HepG2 (cell line): Measurements from ENCODE around the gene PLCL2.

ENCODE experiments used
- GABPA ChIP-seq, 2 experiments: IDR thresholded peaks; 2 replicates each; pipeline ENCODE4 v1.6.1; 2011 to 2016; ENCODE audit warnings: low read depth in 2 of 2, low read length in 1 of 2, missing biosample characterization in 1 of 2, missing genetic modification characterization in 1 of 2
- HNF4G ChIP-seq, 2 experiments: sonication (generic) in 1 of 2; formaldehyde crosslinking in 1 of 2; IDR thresholded peaks; 2 replicates each; pipeline versions ENCODE4 v1.4.0 to v1.6.1; 2011 to 2020; ENCODE audit warnings: borderline replicate concordance in 2 of 2, low read depth in 2 of 2, mild to moderate bottlenecking in 2 of 2, low read length in 1 of 2, missing genetic modification reagents in 1 of 2, moderate library complexity in 1 of 2
- MAFK ChIP-seq, 2 experiments: IDR thresholded peaks in 1 of 2; conservative IDR thresholded peaks in 1 of 2; 2 replicates each; pipeline ENCODE4 v1.6.1; 2011; ENCODE audit warnings: improper control_type of control experiment in 2 of 2, low read length in 2 of 2
- POLR2A ChIP-seq, 2 experiments: IDR thresholded peaks; 2 replicates each; pipeline ENCODE4 v1.6.1; 2011; ENCODE audit warnings: low read depth in 2 of 2, low read length in 2 of 2, mild to moderate bottlenecking in 1 of 2, moderate library complexity in 1 of 2; ENCODE audit not compliant: insufficient read depth in 1 of 2
- SIN3A ChIP-seq: IDR thresholded peaks from 2 replicates; pipeline ENCODE4 v1.6.1; 2011; ENCODE audit warnings: low read depth, mild to moderate bottlenecking, control low read depth, low read length, borderline replicate concordance
- TAF15 ChIP-seq: fragments of 200-400 bp; formaldehyde crosslinking; IDR thresholded peaks from one replicate; pipeline ENCODE4 v1.6.1; 2018; ENCODE audit warnings: mild to moderate bottlenecking, low read depth, low read length; ENCODE audit not compliant: poor library complexity, severe bottlenecking
- ZNF264 ChIP-seq: sonication (generic); formaldehyde crosslinking; IDR thresholded peaks from 2 replicates; pipeline ENCODE4 v1.4.0; 2020; ENCODE audit warnings: missing genetic modification reagents
- ZNF430 ChIP-seq: sonication (generic); formaldehyde crosslinking; IDR thresholded peaks from 2 replicates; pipeline ENCODE4 v1.9.0; 2021; ENCODE audit warnings: mild to moderate bottlenecking, missing genetic modification reagents
- TF ChIP-seq, protein P1 (sequence below): sonication (generic); formaldehyde crosslinking; IDR thresholded peaks from 2 replicates; pipeline ENCODE4 v1.5.0; 2020; ENCODE audit warnings: missing genetic modification reagents
- TF ChIP-seq, protein P2 (sequence below): sonication (generic); formaldehyde crosslinking; IDR thresholded peaks from 2 replicates; pipeline ENCODE4 v1.5.0; 2020; ENCODE audit warnings: mild to moderate bottlenecking, missing genetic modification reagents, moderate library complexity
- TF ChIP-seq, protein P3 (sequence below), 2 experiments: IDR thresholded peaks; 2 replicates each; pipeline ENCODE4 v1.6.1; 2011 to 2012; ENCODE audit warnings: low read length in 2 of 2, borderline replicate concordance in 1 of 2, low read depth in 1 of 2, mild to moderate bottlenecking in 1 of 2, moderate library complexity in 1 of 2
- TF ChIP-seq, protein P4 (sequence below): sonication (generic); formaldehyde crosslinking; IDR thresholded peaks from 2 replicates; pipeline ENCODE4 v1.8.0; 2022; ENCODE audit warnings: missing genetic modification reagents, mild to moderate bottlenecking, moderate library complexity, borderline replicate concordance
- TF ChIP-seq, protein P5 (sequence below): sonication (generic); formaldehyde crosslinking; IDR thresholded peaks from 2 replicates; pipeline ENCODE4 v1.4.0; 2020; ENCODE audit warnings: missing genetic modification reagents

DNA sequence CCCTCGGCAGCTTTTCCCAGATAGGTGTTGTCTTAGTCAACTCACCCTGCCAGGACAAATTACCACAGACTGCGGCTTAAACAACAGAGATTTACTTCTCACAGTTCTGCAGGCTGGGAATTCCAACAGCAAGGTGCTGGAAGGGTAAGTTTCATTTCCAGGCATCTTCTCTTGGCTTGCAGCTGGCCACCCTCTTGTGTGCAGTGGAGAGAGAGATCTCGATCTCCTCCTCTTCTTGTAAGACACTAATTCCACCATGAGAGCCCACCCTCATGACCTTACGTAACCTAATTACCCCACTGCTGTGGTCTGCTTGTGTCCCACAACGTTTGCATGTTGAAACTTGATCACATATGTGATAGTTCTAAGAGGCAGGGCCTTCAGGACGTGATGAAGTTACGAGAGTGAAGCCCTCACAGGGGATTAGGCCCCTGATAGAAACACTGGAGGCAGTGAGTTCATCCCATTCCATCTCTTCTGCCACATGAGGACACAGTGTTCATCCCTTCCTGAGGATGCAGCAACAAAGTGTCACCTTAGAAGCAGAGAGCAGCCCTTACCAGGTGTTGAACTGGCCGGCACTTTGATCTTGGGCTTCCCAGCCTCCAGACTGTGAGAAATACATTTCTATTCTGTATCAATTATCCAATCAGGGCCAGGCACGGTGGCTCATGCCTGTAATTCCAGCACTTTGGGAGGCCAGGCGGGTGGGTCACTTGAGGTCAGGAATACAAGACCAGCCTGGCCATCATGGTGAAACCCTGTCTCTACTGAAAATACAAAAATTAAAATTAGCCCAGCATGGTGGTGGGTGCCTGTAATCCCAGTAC is 247.7 kb downstream of the PLCL2 start:
- TF ChIP-seq TAF15 (no peak), HNF4G (IDR thresholded peaks at IDR 0.05; ENCODE audit: borderline replicate concordance, low read depth, low read length) (no peak), HNF4G (CRISPR knock-in tag; IDR thresholded peaks at IDR 0.05; ENCODE audit: borderline replicate concordance, low read depth) (no peak), GABPA (IDR thresholded peaks at IDR 0.05; ENCODE audit: low read depth, low read length) (no peak), GABPA (CRISPR knock-in tag; IDR thresholded peaks at IDR 0.05; ENCODE audit: low read depth) (no peak), ZNF264 (CRISPR knock-in tag) (no peak), SIN3A (no peak), MAFK (conservative IDR thresholded peaks at IDR 0.05 in 1 of 2, IDR thresholded peaks at IDR 0.05 in 1 of 2; ENCODE audit: low read length in 2 of 2) (no peak), ZNF430 (CRISPR knock-in tag) (no peak), POLR2A (IDR thresholded peaks at IDR 0.05; ENCODE audit: insufficient read depth in 1 of 2, low read depth in 2 of 2, low read length in 2 of 2) (no peak)
- TF ChIP-seq, protein P1, sequence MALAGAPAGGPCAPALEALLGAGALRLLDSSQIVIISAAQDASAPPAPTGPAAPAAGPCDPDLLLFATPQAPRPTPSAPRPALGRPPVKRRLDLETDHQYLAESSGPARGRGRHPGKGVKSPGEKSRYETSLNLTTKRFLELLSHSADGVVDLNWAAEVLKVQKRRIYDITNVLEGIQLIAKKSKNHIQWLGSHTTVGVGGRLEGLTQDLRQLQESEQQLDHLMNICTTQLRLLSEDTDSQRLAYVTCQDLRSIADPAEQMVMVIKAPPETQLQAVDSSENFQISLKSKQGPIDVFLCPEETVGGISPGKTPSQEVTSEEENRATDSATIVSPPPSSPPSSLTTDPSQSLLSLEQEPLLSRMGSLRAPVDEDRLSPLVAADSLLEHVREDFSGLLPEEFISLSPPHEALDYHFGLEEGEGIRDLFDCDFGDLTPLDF (CRISPR knock-in tag), result no peak
- TF ChIP-seq, protein P2, sequence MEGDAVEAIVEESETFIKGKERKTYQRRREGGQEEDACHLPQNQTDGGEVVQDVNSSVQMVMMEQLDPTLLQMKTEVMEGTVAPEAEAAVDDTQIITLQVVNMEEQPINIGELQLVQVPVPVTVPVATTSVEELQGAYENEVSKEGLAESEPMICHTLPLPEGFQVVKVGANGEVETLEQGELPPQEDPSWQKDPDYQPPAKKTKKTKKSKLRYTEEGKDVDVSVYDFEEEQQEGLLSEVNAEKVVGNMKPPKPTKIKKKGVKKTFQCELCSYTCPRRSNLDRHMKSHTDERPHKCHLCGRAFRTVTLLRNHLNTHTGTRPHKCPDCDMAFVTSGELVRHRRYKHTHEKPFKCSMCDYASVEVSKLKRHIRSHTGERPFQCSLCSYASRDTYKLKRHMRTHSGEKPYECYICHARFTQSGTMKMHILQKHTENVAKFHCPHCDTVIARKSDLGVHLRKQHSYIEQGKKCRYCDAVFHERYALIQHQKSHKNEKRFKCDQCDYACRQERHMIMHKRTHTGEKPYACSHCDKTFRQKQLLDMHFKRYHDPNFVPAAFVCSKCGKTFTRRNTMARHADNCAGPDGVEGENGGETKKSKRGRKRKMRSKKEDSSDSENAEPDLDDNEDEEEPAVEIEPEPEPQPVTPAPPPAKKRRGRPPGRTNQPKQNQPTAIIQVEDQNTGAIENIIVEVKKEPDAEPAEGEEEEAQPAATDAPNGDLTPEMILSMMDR (CRISPR knock-in tag), result no peak
- TF ChIP-seq, protein P3, sequence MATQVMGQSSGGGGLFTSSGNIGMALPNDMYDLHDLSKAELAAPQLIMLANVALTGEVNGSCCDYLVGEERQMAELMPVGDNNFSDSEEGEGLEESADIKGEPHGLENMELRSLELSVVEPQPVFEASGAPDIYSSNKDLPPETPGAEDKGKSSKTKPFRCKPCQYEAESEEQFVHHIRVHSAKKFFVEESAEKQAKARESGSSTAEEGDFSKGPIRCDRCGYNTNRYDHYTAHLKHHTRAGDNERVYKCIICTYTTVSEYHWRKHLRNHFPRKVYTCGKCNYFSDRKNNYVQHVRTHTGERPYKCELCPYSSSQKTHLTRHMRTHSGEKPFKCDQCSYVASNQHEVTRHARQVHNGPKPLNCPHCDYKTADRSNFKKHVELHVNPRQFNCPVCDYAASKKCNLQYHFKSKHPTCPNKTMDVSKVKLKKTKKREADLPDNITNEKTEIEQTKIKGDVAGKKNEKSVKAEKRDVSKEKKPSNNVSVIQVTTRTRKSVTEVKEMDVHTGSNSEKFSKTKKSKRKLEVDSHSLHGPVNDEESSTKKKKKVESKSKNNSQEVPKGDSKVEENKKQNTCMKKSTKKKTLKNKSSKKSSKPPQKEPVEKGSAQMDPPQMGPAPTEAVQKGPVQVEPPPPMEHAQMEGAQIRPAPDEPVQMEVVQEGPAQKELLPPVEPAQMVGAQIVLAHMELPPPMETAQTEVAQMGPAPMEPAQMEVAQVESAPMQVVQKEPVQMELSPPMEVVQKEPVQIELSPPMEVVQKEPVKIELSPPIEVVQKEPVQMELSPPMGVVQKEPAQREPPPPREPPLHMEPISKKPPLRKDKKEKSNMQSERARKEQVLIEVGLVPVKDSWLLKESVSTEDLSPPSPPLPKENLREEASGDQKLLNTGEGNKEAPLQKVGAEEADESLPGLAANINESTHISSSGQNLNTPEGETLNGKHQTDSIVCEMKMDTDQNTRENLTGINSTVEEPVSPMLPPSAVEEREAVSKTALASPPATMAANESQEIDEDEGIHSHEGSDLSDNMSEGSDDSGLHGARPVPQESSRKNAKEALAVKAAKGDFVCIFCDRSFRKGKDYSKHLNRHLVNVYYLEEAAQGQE (IDR thresholded peaks at IDR 0.05; ENCODE audit: borderline replicate concordance in 1 of 2, low read depth in 1 of 2, low read length in 2 of 2), result no peak
- TF ChIP-seq, protein P4, sequence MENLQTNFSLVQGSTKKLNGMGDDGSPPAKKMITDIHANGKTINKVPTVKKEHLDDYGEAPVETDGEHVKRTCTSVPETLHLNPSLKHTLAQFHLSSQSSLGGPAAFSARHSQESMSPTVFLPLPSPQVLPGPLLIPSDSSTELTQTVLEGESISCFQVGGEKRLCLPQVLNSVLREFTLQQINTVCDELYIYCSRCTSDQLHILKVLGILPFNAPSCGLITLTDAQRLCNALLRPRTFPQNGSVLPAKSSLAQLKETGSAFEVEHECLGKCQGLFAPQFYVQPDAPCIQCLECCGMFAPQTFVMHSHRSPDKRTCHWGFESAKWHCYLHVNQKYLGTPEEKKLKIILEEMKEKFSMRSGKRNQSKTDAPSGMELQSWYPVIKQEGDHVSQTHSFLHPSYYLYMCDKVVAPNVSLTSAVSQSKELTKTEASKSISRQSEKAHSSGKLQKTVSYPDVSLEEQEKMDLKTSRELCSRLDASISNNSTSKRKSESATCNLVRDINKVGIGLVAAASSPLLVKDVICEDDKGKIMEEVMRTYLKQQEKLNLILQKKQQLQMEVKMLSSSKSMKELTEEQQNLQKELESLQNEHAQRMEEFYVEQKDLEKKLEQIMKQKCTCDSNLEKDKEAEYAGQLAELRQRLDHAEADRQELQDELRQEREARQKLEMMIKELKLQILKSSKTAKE (CRISPR knock-in tag), result no peak
- TF ChIP-seq, protein P5, sequence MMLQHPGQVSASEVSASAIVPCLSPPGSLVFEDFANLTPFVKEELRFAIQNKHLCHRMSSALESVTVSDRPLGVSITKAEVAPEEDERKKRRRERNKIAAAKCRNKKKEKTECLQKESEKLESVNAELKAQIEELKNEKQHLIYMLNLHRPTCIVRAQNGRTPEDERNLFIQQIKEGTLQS (CRISPR knock-in tag), result no peak
